BE2C (cell line): Measurements from ENCODE around the gene PTPRA.

Experiments
- DNase-seq: peaks from one replicate; pipeline ENCODE4 v3.0.0-alpha.2; 2020
- H3K27me3 ChIP-seq: fragments of 250-450 bp; sonication (Bioruptor Pico); 2 replicates; pipeline ENCODE4 v1.5.1; 2020; ENCODE audit warnings: mild to moderate bottlenecking
- H3K36me3 ChIP-seq: fragments of 250-450 bp; sonication (Bioruptor Pico); 2 replicates; pipeline ENCODE4 v1.5.1; 2020; ENCODE audit warnings: mild to moderate bottlenecking
- H3K4me1 ChIP-seq: fragments of 250-450 bp; sonication (Bioruptor Pico); 2 replicates; pipeline ENCODE4 v1.5.1; 2020
- H3K4me3 ChIP-seq: 2 replicates; pipeline ENCODE4 v1.5.1; 2011; ENCODE audit warnings: low read depth, low read length
- H3K9me3 ChIP-seq: fragments of 250-450 bp; sonication (Bioruptor Pico); 2 replicates; pipeline ENCODE4 v1.5.1; 2020
- TF ChIP-seq, protein P1 (sequence below): IDR thresholded peaks from 2 replicates; pipeline ENCODE4 v1.5.1; 2012; ENCODE audit warnings: mild to moderate bottlenecking, low read depth, low read length

PTPRA gene

DNA sequence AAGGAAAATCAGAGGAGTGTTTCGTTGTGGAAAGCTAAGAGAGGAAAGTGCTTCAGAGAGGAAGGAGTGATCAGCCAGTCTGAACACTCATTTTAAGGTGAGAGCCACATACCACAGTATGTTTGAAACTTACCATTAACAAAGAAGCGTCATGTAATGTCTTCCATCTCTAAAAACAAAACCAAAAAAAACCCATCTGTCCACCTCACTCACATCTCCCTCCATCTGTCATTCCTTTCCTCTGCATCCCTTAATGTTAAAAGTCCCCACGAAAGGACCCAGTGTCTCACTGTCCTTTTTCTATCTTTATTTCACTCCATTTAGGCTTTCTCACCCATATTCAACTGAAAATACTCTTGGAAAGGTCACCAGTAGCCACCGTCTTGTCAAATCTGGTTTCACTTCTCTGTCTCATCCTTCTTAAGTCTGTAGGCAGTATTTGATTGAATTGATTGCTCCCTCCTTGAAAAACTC, 110.8 kb downstream of the PTPRA start:
- no peak for DNase-seq
- Histone ChIP-seq H3K27me3 (no peaks in the 10 kb centered on the region), H3K4me1 (peaks cover 14% of the 10 kb centered on the region), H3K9me3 (no peaks in the 10 kb centered on the region), H3K4me3 (no peak overlapping the region), H3K36me3 (no peaks in the 10 kb centered on the region)
- TF ChIP-seq, protein P1, sequence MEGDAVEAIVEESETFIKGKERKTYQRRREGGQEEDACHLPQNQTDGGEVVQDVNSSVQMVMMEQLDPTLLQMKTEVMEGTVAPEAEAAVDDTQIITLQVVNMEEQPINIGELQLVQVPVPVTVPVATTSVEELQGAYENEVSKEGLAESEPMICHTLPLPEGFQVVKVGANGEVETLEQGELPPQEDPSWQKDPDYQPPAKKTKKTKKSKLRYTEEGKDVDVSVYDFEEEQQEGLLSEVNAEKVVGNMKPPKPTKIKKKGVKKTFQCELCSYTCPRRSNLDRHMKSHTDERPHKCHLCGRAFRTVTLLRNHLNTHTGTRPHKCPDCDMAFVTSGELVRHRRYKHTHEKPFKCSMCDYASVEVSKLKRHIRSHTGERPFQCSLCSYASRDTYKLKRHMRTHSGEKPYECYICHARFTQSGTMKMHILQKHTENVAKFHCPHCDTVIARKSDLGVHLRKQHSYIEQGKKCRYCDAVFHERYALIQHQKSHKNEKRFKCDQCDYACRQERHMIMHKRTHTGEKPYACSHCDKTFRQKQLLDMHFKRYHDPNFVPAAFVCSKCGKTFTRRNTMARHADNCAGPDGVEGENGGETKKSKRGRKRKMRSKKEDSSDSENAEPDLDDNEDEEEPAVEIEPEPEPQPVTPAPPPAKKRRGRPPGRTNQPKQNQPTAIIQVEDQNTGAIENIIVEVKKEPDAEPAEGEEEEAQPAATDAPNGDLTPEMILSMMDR, result no peak

DNA sequence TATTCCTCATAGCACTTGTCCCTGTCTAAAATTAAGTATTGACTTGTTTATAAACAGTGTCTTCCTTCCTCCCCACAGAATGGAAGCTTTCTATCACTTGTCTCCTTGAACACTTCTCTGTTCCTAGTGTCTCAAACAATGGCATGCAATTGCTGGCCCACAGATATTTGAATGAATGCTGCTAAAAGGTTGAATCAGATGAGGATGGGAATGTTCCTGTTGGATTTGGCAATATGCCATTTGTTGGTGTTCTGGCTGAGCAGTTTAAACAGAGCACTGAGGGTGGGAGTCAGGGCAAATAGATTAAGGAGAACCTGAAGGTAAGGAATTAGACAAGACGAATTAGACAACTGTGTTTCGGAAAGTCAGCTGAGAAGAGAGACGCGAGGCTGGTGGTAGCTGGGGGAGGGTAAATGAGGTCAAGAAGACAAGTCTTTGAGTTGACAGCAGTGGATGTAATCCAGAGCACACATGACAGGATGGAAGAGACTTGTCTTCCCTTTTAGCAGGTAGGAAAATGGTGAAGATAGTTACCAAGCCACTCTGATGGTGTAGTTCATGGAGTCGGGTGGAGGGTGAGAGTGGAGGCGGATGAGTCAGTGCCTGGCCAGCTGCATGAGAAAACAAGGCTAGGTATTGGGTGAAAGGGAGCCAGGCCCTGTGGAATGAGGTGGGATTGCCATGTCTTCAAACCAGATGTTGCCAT, 111.8 kb downstream of the PTPRA start:
- Histone ChIP-seq H3K9me3 (no peaks in the 10 kb centered on the region), H3K4me1 (peaks cover 14% of the 10 kb centered on the region), H3K27me3 (no peaks in the 10 kb centered on the region), H3K36me3 (no peaks in the 10 kb centered on the region), H3K4me3 (no peak overlapping the region)
- TF ChIP-seq, protein P1, result no peak
- peak; percentile 35 for DNase-seq

DNA sequence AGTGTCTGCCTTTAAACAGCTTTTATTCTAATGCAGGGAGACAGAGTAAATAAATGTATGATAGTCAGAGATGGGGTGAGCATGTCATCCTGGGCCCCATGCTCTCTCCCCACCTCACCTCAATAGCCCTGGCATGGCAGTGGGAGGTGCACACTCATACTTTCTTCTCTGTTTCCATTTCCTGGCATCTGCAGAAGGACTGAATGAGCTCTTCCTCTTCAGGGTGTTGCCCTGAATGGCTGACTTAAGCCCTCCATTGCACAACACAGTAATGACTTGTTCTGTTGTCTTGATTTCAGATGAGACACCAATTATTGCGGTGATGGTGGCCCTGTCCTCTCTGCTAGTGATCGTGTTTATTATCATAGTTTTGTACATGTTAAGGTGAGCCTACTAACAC, 113.2 kb downstream of the PTPRA start:
- H3K36me3 ChIP-seq, result no peaks in the 10 kb centered on the region
- no peaks in the 10 kb centered on the region for H3K9me3 ChIP-seq
- H3K4me1 ChIP-seq, result peaks cover 14% of the 10 kb centered on the region
- no peaks in the 10 kb centered on the region for H3K27me3 ChIP-seq
- TF ChIP-seq, protein P1, result no peak
- DNase-seq, result no peak
- H3K4me3 ChIP-seq, result no peak overlapping the region

DNA sequence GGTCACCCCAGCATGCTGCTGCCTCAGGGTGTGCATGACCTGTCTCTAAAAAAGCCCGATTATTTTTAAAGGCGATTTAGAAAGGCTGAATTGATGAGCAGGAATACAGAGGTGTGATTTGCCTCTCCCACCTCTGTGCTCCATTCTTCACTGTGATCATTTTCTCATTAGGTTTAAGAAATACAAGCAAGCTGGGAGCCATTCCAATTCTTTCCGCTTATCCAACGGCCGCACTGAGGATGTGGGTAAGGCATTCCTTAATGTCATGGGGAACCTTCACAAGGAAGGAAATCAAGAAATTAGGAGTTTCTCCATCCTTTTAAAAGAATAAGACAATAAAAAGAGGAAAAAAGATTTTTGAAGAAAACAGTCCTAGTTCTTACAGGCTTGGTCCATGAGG, 114.6 kb downstream of the PTPRA start:
- no peaks in the 10 kb centered on the region for H3K9me3 ChIP-seq
- H3K4me1 ChIP-seq, result peaks cover 14% of the 10 kb centered on the region
- DNase-seq, result no peak
- no peaks in the 10 kb centered on the region for H3K36me3 ChIP-seq
- TF ChIP-seq, protein P1, result no peak
- no peak overlapping the region for H3K4me3 ChIP-seq
- no peaks in the 10 kb centered on the region for H3K27me3 ChIP-seq

DNA sequence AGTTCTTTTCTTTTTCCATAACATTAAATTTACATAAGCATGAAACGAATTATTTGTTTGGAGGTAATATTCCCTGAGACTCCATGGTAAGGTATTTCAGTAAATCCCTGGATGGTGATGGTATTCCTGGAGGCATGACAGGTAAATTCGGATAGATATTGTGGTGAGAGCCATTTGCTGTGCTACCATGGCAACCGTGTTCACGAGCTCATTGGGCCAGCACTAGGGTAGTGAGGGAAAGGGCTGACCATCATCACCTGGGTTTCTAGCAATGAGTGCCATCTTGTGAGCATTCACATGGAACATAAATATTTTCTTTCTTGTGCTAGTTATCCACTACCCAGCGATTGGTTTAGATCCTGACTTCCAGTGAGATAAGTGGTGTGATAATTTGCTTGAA, 118.3 kb downstream of the PTPRA start:
- Histone ChIP-seq H3K27me3 (no peaks in the 10 kb centered on the region), H3K4me3 (no peak overlapping the region), H3K4me1 (peaks cover 3% of the 10 kb centered on the region), H3K9me3 (no peaks in the 10 kb centered on the region), H3K36me3 (no peaks in the 10 kb centered on the region)
- no peak for DNase-seq
- TF ChIP-seq, protein P1, result no peak

DNA sequence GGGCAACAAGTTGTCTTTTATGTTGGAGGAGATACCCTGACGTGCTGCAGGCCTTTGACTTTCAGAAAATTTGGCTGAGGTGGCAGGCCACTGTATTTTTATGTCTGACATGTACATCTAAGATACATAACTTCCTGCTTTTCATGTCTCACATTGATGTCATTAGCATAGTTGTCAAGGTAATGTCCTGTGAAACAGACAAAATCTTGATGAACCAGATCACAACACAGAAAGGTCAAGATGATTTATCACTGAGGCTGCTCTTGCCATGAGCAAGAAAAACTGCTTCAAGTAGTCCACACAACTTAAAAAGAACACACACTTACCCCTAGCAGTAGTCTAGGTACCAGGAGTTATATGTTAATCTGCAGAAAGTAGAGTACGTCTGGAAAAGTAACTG, 120.0 kb downstream of the PTPRA start:
- no peaks in the 10 kb centered on the region for H3K27me3 ChIP-seq
- H3K4me1 ChIP-seq, result no peaks in the 10 kb centered on the region
- H3K4me3 ChIP-seq, result no peak overlapping the region
- H3K36me3 ChIP-seq, result no peaks in the 10 kb centered on the region
- TF ChIP-seq, protein P1, result no peak
- no peaks in the 10 kb centered on the region for H3K9me3 ChIP-seq
- no peak for DNase-seq
